Suppressor macrophage (primary cell): ENCODE data around the gene RUNX1.

ENCODE experiments used
- DNase-seq, 4 experiments: peaks; one replicate each; pipeline ENCODE4 v3.0.0-alpha.2; 2020 to 2022

RUNX1 gene

DNA sequence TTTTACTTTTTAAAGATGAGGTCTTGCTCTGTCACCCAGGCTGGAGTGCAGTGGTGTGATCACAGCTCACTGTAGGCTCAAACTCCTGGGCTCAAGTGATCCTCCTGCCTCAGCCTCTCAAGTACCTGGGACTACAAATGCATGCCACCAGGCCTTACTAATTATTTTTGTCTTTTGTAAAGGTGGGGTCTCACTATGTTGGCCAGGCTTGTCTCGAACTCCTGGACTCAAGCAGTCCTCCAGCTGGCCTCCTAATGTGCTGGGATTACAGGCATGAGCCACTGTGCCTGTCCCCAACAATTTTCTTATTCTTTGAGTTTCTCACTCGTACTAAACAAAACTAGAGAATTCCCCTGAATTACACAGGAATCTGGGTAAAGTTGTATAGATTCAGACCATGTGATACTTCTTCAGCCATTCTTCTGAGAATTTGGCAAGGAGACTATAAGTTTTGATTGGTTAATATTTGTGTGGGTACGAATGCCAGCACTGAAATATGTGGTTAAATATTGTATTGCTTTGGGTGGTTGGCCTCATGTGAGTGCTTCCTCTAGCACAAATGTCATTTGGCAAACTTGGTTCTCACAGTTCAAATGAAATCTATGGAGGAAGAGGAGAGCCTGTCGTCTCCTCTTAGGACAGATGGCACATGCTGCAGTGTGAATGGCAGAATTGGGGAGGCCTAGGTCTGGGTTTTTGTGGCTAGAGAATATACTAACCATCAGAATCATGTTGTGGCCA is 104.9 kb downstream of the RUNX1 start:
- peak in 2 of 4 experiments; percentile 44 to 46 for DNase-seq

- no peak for DNase-seq
Observed at GRCh38 chr21:34942911-34943310, 106.2 kb downstream of the RUNX1 start.

- no peak for DNase-seq
Observed at GRCh38 chr21:34941162-34941561, 107.9 kb downstream of the RUNX1 start.

DNA sequence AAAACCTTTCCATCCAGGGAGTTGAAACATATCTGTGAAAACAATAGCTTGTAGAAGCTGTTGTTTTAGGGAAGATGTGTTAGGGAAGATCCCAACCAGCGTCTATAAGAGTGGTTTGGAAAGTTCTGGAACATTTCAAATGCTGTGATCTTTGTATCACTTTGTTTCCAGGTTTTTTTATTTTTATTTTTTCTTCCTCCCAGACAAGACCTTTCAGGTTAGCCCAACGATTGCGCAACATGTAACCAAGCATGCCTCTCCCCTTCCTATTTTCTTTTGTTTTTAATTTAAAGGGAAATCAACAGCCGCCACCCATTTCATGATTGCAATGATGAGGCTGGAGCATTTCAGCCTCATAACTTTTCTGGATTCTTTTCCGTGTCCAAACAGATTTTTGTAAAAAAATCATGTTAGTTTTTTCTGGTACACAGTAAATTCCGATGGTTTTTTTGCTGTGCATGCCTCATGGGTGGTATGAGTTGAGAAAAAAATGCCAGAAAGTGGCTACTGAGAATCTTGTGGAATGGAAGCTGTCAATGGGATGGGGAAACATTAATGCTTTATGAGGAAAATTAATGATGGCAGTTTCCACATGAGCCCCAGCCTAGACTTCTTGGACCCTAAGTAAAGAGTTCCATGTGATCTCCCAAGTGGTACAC is 109.3 kb downstream of the RUNX1 start:
- DNase-seq, result peak in 1 of 4 experiments; percentile 40

- DNase-seq, result no peak
Observed at GRCh38 chr21:34938089-34938764, 110.9 kb downstream of the RUNX1 start.

- no peak for DNase-seq
Observed at GRCh38 chr21:34936883-34937563, 112.1 kb downstream of the RUNX1 start.

- DNase-seq, result no peak
Observed at GRCh38 chr21:34936371-34936789, 112.7 kb downstream of the RUNX1 start.

DNA sequence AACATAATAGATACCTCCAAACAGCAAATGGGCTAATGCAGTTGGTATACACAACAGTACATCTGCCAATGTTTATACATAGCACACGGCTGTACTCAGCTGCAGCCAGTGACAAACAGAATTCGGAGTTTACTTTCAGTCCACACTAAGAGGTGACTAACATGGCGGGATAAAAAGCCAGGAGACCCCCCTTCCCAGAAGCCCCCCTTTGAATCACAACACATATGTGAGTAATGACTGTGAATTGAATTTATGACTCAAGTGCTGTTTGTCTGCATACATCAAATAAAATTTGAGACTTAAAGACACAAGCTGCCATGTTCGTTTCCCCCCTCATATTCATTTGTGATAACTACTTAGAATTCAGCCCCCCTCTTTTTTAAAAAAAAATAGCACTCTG is 113.2 kb downstream of the RUNX1 start:
- DNase-seq, result no peak

DNA sequence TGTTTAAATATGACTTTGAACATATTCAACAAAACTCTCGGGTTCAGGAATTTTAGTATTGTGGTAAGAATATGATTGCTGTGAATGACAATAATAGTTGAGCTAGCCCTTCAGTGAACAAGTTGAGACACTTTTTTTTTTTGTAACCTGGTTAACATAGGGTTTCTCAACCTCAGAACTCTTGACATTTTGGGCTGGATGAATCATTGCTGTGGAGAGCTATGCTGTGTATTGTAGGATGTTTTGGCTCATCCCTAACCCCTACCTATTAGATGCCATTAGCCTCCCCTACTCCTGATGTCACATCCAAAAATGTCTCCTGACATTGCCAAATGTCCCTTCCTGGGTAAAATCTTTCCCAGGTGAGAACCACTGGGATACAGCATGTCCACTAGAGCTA is 113.7 kb downstream of the RUNX1 start:
- DNase-seq, result peak in 1 of 4 experiments; percentile 38

- DNase-seq, result no peak
Observed at GRCh38 chr21:34934350-34934749, 114.8 kb downstream of the RUNX1 start.

- DNase-seq, result peak in 3 of 4 experiments; percentile 38 to 57 (median 40)
Observed at GRCh38 chr21:34933609-34934335, 115.3 kb downstream of the RUNX1 start.

- DNase-seq, result no peak
Observed at GRCh38 chr21:34932233-34932632, 116.9 kb downstream of the RUNX1 start.

DNA sequence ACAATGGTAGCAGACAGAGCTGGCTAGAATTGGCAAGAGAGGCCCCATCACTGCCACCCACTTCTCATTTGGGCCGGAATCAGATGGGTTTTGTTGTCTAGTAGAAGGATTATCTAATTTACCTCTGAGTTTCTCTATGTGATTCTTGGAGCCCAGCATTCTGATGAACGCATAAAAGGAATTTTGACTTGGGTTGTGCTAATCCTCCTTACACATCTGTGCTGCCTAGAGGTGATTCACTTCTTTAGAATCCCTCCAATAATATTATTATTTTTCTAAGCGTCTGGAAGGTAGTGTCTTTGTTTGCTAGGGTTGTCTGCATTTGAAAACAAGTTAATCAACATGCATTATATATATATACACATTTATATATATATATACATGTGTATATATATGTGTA is 118.1 kb downstream of the RUNX1 start:
- no peak for DNase-seq

GRCh38 chr21:34928637-34929036 is 120.5 kb downstream of the RUNX1 start:
- DNase-seq, result no peak

DNA sequence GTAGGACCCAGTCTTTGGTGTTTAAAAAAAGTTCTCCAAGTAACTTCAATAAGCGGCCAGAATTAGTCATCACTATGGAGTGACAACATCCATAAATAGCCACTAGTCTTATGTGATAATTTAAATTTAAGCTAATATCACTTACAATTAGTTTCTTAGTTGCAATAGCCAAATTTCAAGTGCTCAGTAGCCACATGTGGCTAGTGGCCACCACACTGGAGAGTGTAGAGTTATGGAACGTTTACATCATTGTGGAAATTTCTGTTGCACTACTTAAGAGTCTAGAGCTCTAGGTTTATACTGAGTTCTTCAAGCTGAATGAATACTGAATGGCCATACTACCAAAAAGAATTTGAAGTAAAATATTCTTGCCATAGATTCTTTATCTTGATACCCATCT is 121.1 kb downstream of the RUNX1 start:
- DNase-seq, result no peak

GRCh38 chr21:34926803-34927467 is 122.2 kb downstream of the RUNX1 start:
- peak; percentile 42 to 60 (median 52) for DNase-seq

DNA sequence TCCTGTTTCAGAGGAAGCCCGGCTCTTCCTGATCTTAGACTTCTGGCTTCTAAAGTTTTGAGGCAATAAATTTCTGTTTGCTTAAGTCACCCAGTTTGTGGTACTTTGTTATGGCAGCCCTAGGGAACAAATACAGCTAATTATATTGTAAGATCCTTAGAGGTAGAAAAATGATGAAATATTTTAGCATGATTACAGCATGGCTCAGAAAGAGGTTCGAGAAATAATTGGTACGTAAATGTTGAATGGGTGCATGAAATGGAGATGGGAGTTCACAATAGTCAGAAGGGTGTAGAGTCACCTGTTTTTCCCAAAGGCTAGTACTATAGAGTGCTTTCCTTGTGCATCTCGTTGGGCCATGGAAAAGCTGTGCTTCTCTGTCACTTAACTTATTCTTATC is 123.5 kb downstream of the RUNX1 start:
- no peak for DNase-seq

- DNase-seq, result peak in 2 of 4 experiments; percentile 56
Observed at GRCh38 chr21:34924771-34925419, 124.2 kb downstream of the RUNX1 start.

DNA sequence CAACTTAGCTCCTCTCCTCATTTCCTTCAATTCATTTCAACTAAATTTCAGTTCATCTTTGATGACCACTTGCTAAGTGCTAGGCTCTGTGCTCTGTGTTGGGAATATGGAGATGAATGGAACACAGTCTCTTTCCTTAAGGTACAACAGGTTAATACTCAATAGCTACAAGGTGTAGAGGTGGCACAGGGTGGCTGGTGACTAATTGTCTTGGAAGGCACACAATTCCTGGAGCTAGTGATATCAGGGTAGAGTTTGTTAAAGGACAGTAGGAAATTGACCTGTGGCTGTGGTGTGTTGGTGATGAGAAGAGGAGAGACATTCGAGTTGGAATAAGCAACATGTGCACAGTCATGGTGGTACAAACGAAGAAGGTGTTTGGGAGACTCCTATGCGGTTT is 124.9 kb downstream of the RUNX1 start:
- no peak for DNase-seq

DNA sequence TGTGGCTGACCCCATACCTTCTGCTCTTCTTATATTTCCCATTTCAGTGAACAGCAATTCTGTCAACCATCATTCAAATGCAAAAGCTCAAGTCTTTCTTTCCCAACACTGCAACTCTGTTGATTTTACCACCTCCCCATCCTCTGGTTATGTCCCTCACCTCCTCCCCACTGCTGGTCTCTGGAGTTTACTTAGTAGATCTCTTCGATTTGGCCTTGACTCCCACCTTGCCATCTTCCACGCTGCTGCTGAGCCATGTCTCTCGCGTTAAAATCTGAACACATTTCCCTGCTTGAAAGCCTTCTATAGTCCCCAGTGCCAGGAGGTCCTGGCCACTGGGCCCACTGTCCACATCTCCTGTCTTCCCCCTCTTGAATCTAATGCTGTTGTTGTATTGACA is 125.5 kb downstream of the RUNX1 start:
- DNase-seq, result no peak

DNA sequence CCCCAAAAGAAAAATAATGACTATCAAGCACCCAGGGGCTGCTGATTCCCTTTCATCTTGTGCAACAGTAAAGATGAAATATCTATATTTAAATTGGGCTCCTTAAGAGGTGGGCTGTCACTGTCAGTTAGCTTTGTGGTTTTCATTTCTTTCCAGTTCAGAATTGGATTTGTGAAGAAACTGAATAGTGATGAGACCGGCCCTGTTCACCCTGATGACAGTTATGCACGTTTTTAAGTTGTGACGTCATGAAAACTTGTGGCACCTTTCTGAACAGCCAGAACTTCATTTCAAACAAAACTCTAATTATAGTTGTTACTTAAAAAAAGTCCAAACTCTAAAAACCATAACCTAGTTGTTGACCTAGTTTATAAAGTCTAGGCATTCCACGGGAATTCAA is 125.9 kb downstream of the RUNX1 start:
- DNase-seq, result no peak
